Gastrocnemius medialis (tissue), 4 donors: ENCODE measurements around the gene TMEM43.

ENCODE experiments used
- CTCF ChIP-seq, 5 experiments: fragments of 450-650 bp in 3 of 5; fragments of 200-600 bp in 2 of 5; sonication (generic) in 2 of 5; IDR thresholded peaks in 4 of 5; conservative IDR thresholded peaks in 1 of 5; 1 replicate in 4 of 5; 2 replicates in 1 of 5; pipeline ENCODE4 v1.5.1; 2016 to 2019; ENCODE audit warnings: antibody characterized with exemption in 5 of 5, mild to moderate bottlenecking in 3 of 5, moderate library complexity in 3 of 5
- POLR2A ChIP-seq, 2 donors: fragments of 450-650 bp; IDR thresholded peaks; one replicate each; pipeline ENCODE4 v1.6.1; 2017; ENCODE audit warnings: antibody characterized with exemption in 2 of 2, mild to moderate bottlenecking in 2 of 2, moderate library complexity in 2 of 2

GRCh38 chr3:14146381-14147065 lies 21.7 kb downstream of the TMEM43 start:
- TF ChIP-seq POLR2A (IDR thresholded peaks at IDR 0.05) (no peak), CTCF (IDR thresholded peaks at IDR 0.05 in 4 of 5, conservative IDR thresholded peaks at IDR 0.05 in 1 of 5) (no peak)
